WERI-Rb-1 (cell line): Measurements from ENCODE around the gene EPG5.
A peak's percentile ranks its signal among the peaks of the same experiment; 100 is the strongest.

Experiments
- DNase-seq: peaks from one replicate; pipeline ENCODE4 v3.0.0-alpha.2; 2020
- H3K27ac ChIP-seq: fragments of 250-450 bp; sonication (Bioruptor Pico); 2 replicates; pipeline ENCODE4 v1.5.1; 2020; ENCODE audit warnings: mild to moderate bottlenecking, moderate library complexity
- H3K27me3 ChIP-seq: fragments of 250-450 bp; sonication (Bioruptor Pico); 2 replicates; pipeline ENCODE4 v1.5.1; 2021; ENCODE audit warnings: mild to moderate bottlenecking, low read depth, moderate library complexity; ENCODE audit not compliant: insufficient read depth, severe bottlenecking
- H3K36me3 ChIP-seq: fragments of 250-450 bp; sonication (Bioruptor Pico); 2 replicates; pipeline ENCODE4 v1.5.1; 2020; ENCODE audit warnings: mild to moderate bottlenecking, moderate library complexity
- H3K4me3 ChIP-seq: 2 replicates; pipeline ENCODE4 v1.5.1; 2011; ENCODE audit warnings: low read depth, mild to moderate bottlenecking, control low read depth, low read length
- H3K9me3 ChIP-seq: fragments of 250-450 bp; sonication (Bioruptor Pico); 2 replicates; pipeline ENCODE4 v1.5.1; 2021; ENCODE audit warnings: mild to moderate bottlenecking, moderate library complexity; ENCODE audit not compliant: severe bottlenecking
- CTCF ChIP-seq: IDR thresholded peaks from 2 replicates; pipeline ENCODE4 v1.5.1; 2011; ENCODE audit warnings: low read depth, mild to moderate bottlenecking, control low read depth, inconsistent platforms, low read length

EPG5 gene

DNA sequence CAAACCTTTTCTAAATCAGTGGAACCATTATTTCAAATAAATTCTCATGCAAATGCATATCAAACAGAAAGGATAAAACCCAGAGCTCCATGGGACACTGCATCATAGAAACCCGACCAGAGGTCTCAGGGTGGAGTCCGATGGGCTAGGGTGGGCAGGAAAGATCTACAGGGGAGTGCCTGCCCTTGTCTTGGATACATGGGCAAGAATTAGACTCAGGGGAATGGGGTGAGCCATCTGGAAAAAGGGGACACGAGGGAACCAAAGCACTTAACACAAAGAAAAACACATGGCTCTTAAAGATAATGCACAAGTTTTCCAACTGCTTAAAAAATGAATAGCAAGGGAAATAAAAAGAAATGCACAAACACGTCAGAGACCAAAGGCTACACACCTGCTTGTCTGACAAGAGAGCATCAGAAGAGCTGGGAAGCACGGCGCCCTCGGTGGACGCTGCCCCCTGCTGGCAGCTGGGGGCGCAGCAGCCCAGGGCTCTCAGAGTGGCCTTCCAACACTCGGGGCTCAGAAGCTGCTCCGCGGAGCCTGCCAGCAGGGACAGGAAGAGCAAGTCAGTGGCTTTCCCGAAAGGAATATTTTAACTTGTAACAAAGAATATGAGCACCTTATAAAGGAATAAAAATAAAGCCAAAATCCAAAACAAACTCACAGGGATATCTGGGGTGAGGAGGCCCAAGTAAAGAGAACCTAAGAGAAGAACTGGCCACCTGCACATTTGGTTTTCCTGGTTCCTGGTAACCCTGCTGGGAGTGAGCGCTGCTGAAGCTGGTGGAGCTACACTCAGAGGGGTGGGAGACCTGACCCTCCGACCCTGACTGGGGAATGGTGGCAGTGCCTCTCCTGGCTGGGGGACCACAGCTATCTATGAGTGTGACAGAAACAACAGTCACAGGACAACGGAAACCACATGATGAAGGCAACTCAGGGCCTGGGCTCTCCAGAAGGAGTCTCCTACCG lies 87.2 kb downstream of the EPG5 start:
- Histone ChIP-seq H3K4me3 (no peak overlapping the region), H3K36me3 (peaks cover 48% of the 10 kb centered on the region), H3K27me3 (no peaks in the 10 kb centered on the region), H3K27ac (no peak overlapping the region), H3K9me3 (no peaks in the 10 kb centered on the region)
- TF ChIP-seq CTCF = peak; percentile 99
- peak; percentile 61 for DNase-seq

DNA sequence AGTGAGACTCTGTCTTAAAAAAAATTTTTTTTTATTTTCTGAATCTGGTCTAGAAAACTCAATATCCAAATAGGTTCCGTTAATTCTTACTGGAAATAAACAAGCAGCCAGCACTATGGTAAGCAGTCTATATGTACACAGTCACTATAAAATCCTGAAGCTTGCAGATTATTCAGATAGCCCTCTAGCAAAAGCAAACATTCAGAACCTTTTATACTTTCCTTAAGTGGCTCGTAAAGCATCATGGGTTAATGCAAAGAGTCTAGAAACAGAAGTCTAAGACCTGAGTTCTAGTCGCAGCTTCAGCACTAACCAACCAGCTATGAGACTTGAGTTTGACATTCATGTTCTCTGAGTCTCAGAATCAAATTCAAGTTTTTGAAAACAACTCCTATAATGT lies 89.7 kb downstream of the EPG5 start:
- H3K4me3 ChIP-seq = no peak overlapping the region
- no peaks in the 10 kb centered on the region for H3K27me3 ChIP-seq
- TF ChIP-seq CTCF = no peak
- H3K9me3 ChIP-seq = no peaks in the 10 kb centered on the region
- H3K36me3 ChIP-seq = peaks cover 57% of the 10 kb centered on the region
- no peak for DNase-seq
- H3K27ac ChIP-seq = no peak overlapping the region

DNA sequence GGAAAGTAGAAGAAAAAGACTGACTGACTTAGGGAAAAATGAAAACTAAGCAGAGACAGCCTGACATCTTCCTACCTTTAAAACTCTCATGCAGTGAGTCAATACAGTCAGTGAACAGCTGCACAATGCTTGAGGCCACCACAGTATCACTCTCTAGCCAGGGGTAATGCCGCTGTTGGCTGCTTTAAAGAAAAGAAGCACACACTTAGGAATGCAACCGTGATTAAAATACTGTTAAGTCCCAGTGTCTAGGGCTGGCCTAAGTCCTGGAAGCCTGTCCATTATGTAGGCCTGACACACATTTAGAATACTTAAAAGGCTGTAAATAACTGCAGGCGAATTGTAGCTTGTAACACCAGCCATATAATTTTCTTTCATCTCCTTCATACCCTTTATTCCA lies 91.0 kb downstream of the EPG5 start:
- Histone ChIP-seq H3K36me3 (peaks cover 57% of the 10 kb centered on the region), H3K4me3 (no peak overlapping the region), H3K27me3 (no peaks in the 10 kb centered on the region), H3K27ac (no peak overlapping the region), H3K9me3 (no peaks in the 10 kb centered on the region)
- no peak for TF ChIP-seq CTCF
- DNase-seq = no peak

GRCh38 chr18:45874491-45875184 lies 92.5 kb downstream of the EPG5 start:
- Histone ChIP-seq H3K9me3 (no peaks in the 10 kb centered on the region), H3K36me3 (peaks cover 65% of the 10 kb centered on the region), H3K27ac (no peak overlapping the region), H3K27me3 (no peaks in the 10 kb centered on the region), H3K4me3 (no peak overlapping the region)
- TF ChIP-seq CTCF = no peak
- DNase-seq = no peak

DNA sequence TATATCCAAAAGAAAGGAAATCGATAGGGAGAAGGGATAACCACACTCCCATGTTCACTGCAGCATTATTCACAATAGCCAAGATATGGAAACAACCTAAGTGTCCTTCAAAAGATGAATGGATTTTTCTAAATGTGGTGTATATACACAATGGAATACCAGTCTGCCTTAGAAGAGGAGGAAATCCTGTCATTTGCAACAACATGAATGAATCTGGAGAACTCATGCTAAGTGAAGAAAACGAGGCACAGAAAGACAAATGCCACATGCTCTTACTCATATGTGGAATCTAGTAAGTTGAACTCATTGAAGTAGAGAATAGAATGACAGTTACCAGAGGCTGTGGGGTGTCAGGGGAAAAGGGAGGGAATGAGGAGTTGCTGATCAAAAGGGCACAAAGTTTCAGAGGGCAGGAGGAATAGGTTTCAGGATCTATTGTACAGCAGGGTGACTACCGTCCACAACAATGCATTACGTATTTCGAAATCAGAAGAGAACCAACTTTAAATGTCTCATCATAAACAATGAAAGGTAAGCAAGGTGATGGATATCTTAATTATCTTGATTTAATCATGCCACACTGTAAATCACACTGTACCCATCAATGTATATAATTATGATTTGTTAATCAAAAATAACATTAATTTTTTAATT lies 95.6 kb downstream of the EPG5 start:
- no peak for DNase-seq
- H3K27ac ChIP-seq = no peak overlapping the region
- no peaks in the 10 kb centered on the region for H3K9me3 ChIP-seq
- H3K4me3 ChIP-seq = no peak overlapping the region
- no peaks in the 10 kb centered on the region for H3K27me3 ChIP-seq
- peaks cover 62% of the 10 kb centered on the region for H3K36me3 ChIP-seq
- TF ChIP-seq CTCF = no peak
